Panc1 (cell line): Measurements from ENCODE around the gene RAP1GAP. TPM values are rescaled to one million over a fixed set of nuclear protein-coding genes. Genes with fewer than 3 reads are reported as not detected.
A peak's percentile ranks its signal among the peaks of the same experiment; 100 is the strongest.

ENCODE experiments used
- ATAC-seq: fragments of 200-7000 bp; cut with Tn5 transposase; 2 replicates; pipeline ENCODE4 v1.9.1; 2020; ENCODE audit warnings: mild to moderate bottlenecking, moderate library complexity
- BruUV-seq: library from RNA; stranded (reverse); fragments of 400-500 nt; replicated peaks from 2 replicates; lab custom pipeline; 2021; lab: Mats Ljungman, UMichigan
- CTCF ChIA-PET: fragments of 300-600 bp; sonication (Branson Sonifier 250); formaldehyde crosslinking; loops from one replicate; lab custom pipeline; 2022; ENCODE audit warnings: antibody characterized with exemption; lab: Charles Lee
- POLR2A ChIA-PET: fragments of 300-600 bp; sonication (Branson Sonifier 250); formaldehyde crosslinking; loops from one replicate; lab custom pipeline; 2022; ENCODE audit warnings: antibody characterized with exemption; lab: Charles Lee
- DNase-seq: peaks from one replicate; pipeline ENCODE4 v3.0.0-alpha.2; 2010; ENCODE audit warnings: low read depth, low spot score
- H3K27ac ChIP-seq: 2 replicates; pipeline ENCODE4 v1.5.1; 2011; ENCODE audit warnings: mild to moderate bottlenecking, low read length, inconsistent platforms
- H3K27me3 ChIP-seq: fragments of 200-500 bp; sonication (Bioruptor generic); 2 replicates; pipeline ENCODE4 v1.6.0; 2014; ENCODE audit warnings: low read length, inconsistent platforms; ENCODE audit not compliant: control insufficient read depth, insufficient read depth
- H3K36me3 ChIP-seq: fragments of 200-500 bp; sonication (Bioruptor generic); 2 replicates; pipeline ENCODE4 v1.5.1; 2014; ENCODE audit warnings: inconsistent platforms, mild to moderate bottlenecking, low read length, moderate library complexity; ENCODE audit not compliant: control insufficient read depth, insufficient read depth
- H3K4me1 ChIP-seq: 2 replicates; pipeline ENCODE4 v1.5.1; 2011; ENCODE audit warnings: inconsistent platforms, mild to moderate bottlenecking, low read length, moderate library complexity; ENCODE audit not compliant: control insufficient read depth, insufficient read depth
- H3K4me3 ChIP-seq, 2 experiments: 2 replicates each; pipeline ENCODE4 v1.5.1; 2011 to 2012; ENCODE audit warnings: low read depth in 2 of 2, low read length in 2 of 2, mild to moderate bottlenecking in 2 of 2, inconsistent platforms in 1 of 2, moderate library complexity in 1 of 2
- H3K9me3 ChIP-seq: fragments of 200-500 bp; sonication (Bioruptor generic); 2 replicates; pipeline ENCODE4 v1.5.1; 2014; ENCODE audit warnings: low read depth, mild to moderate bottlenecking, inconsistent platforms, low read length, moderate library complexity; ENCODE audit not compliant: control insufficient read depth, insufficient read depth
- CTCF ChIP-seq: fragments of 450-650 bp; IDR thresholded peaks from 2 replicates; pipeline ENCODE4 v1.5.1; 2017; ENCODE audit warnings: mild to moderate bottlenecking
- POLR2AphosphoS5 ChIP-seq: IDR thresholded peaks from 2 replicates; pipeline ENCODE4 v1.6.1; 2012; ENCODE audit warnings: mild to moderate bottlenecking, low read depth, low read length, moderate library complexity
- REST ChIP-seq, 2 experiments: IDR thresholded peaks; 2 replicates each; pipeline ENCODE4 v1.6.1; 2011 to 2012; ENCODE audit warnings: low read depth in 2 of 2, control low read depth in 1 of 2, low read length in 1 of 2, mild to moderate bottlenecking in 1 of 2, moderate library complexity in 1 of 2; ENCODE audit not compliant: insufficient read depth in 1 of 2
- SIN3A ChIP-seq: IDR thresholded peaks from 2 replicates; pipeline ENCODE4 v1.6.1; 2012; ENCODE audit warnings: low read depth, mild to moderate bottlenecking, low read length, moderate library complexity, borderline replicate concordance; ENCODE audit not compliant: insufficient read depth
- TCF7L2 ChIP-seq: IDR thresholded peaks from 2 replicates; pipeline ENCODE4 v1.6.1; 2011; ENCODE audit warnings: mild to moderate bottlenecking, low read depth, low read length, inconsistent platforms
- in situ Hi-C: cut with HindIII; loops from 2 replicates; pipeline ENCODE4 v1.10.0; 2016; ENCODE audit warnings: low sequenced_read_pairs, low pct_unique_long_range_greater_than_20kb
- intact Hi-C: fragments of 100-400 bp; cut with micrococcal nuclease; formaldehyde crosslinking; loops from one replicate; pipeline ENCODE4 v1.10.0; 2022; ENCODE audit not compliant: unreplicated experiment
- total RNA-seq: library from RNA; stranded (reverse); gene quantifications from one replicate; pipeline ENCODE4 v1.2.1, GENCODE V29; 2021; ENCODE audit not compliant: unreplicated experiment

Gene RAP1GAP
- total RNA-seq, 1 experiment from 2014 or later: 4.6 TPM

DNA sequence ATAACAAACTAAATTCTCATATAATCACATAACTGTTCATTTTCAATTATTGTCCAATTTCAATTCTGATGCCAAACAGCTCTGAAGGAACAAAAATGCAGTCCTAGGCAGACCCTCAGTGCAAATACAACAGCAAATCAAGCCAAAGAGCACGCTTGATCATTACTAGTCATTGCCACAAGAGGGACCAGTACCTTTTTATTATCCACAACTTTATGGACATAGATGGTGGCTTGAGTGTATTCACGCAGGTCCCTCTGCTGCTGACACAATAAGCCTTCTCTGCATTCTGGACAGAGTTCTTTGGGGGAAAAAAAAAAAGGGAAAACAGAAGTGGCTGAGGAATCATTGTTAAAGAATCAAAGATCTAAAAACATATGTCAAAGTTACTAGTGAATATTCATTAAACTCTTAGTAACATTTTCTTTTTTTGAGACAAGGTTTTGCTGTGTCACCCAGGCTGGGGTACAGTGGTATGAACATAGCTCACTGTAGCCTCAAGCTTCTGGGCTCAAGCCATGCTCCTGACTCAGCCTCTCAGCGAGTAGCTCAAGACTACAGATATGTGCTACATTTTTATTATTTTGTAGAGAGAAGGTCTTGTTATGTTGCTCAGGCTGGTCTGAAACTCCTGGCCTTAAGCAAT lies 34.3 kb upstream of the RAP1GAP start:
- no peak for TF ChIP-seq TCF7L2
- peak; percentile 69 for TF ChIP-seq CTCF
- H3K27me3 ChIP-seq: no peaks in the 10 kb centered on the region
- BruUV-seq: no TSS peak
- peaks cover 16% of the 10 kb centered on the region; the same call in 1 of the 2 replicates for H3K36me3 ChIP-seq
- in situ Hi-C loops: no loop called here
- intact Hi-C loops: no loop called here
- POLR2A ChIA-PET: interaction anchor here (0.5 kb wide), 1 partner anchor 90 kb away, joined by 5 read pairs; no protein-coding TSS in a partner anchor
- DNase-seq (no peak), ATAC-seq (peak; percentile 70; the same call in 1 of the 2 replicates)
- no peaks in the 10 kb centered on the region for H3K4me1 ChIP-seq
- no peak overlapping the region for H3K4me3 ChIP-seq
- H3K27ac ChIP-seq: no peak overlapping the region
- H3K9me3 ChIP-seq: no peaks in the 10 kb centered on the region
- CTCF ChIA-PET: interaction anchor here (0.5 to 0.7 kb wide), 3 partner anchors 36 to 297 kb away, joined by 4 to 11 read pairs (median 6); no protein-coding TSS in a partner anchor

GRCh38 chr1:21702780-21703179 lies 33.6 kb upstream of the RAP1GAP start:
- intact Hi-C loops: no loop called here
- no peaks in the 10 kb centered on the region for H3K4me1 ChIP-seq
- no peak overlapping the region for H3K4me3 ChIP-seq
- TF ChIP-seq TCF7L2 (no peak), CTCF (no peak), POLR2AphosphoS5 (no peak), SIN3A (no peak), REST (IDR thresholded peaks at IDR 0.05; ENCODE audit: insufficient read depth in 1 of 2, low read depth in 2 of 2, low read length in 1 of 2) (no peak)
- no TSS peak for BruUV-seq
- H3K27me3 ChIP-seq: no peaks in the 10 kb centered on the region
- no peak for DNase-seq
- peaks cover 16% of the 10 kb centered on the region; the same call in 1 of the 2 replicates for H3K36me3 ChIP-seq
- ChIA-PET CTCF (interaction anchor here (0.5 kb wide), 1 partner anchor 37 kb away, joined by 11 read pairs; no protein-coding TSS in a partner anchor), POLR2A (no interaction called here)
- H3K9me3 ChIP-seq: no peaks in the 10 kb centered on the region
- no peak for ATAC-seq
- H3K27ac ChIP-seq: no peak overlapping the region
- in situ Hi-C loops: no loop called here
